ENCODE measurements around the gene CYP11A1. TPM values are rescaled to one million over a fixed set of nuclear protein-coding genes. Genes with fewer than 3 reads are reported as not detected.

Gene CYP11A1
- total RNA-seq, 1 donor, result 0.86 TPM

GRCh38 chr15:74307827-74308811, 59.3 kb downstream of the CYP11A1 start:
- H3K4me3 ChIP-seq (ENCODE audit: low read depth, low read length), result no peak overlapping the region
- TF ChIP-seq CTCF (IDR thresholded peaks at IDR 0.05; ENCODE audit: insufficient read depth, low read depth, low read length), result peak; percentile 81
- peak; percentile 64 for DNase-seq (ENCODE audit: low read depth)

GRCh38 chr15:74306781-74307217, 60.6 kb downstream of the CYP11A1 start:
- no peak overlapping the region for H3K4me3 ChIP-seq (ENCODE audit: low read depth, low read length)
- TF ChIP-seq CTCF (IDR thresholded peaks at IDR 0.05; ENCODE audit: insufficient read depth, low read depth, low read length), result no peak
- DNase-seq (ENCODE audit: low read depth), result no peak

GRCh38 chr15:74305687-74306086, 61.8 kb downstream of the CYP11A1 start:
- DNase-seq (ENCODE audit: low read depth), result no peak
- TF ChIP-seq CTCF (IDR thresholded peaks at IDR 0.05; ENCODE audit: insufficient read depth, low read depth, low read length), result no peak

GRCh38 chr15:74304431-74304830, 63.0 kb downstream of the CYP11A1 start:
- H3K4me3 ChIP-seq (ENCODE audit: low read depth, low read length), result no peak overlapping the region
- DNase-seq (ENCODE audit: low read depth), result no peak
- no peak for TF ChIP-seq CTCF (IDR thresholded peaks at IDR 0.05; ENCODE audit: insufficient read depth, low read depth, low read length)

More at GRCh38 chr15:74305687-74306086, 61.8 kb downstream of the CYP11A1 start:
- H3K4me3 ChIP-seq (ENCODE audit: low read depth, low read length), result no peak overlapping the region

GRCh38 chr15:74303741-74304309, 63.6 kb downstream of the CYP11A1 start:
- TF ChIP-seq CTCF (IDR thresholded peaks at IDR 0.05; ENCODE audit: insufficient read depth, low read depth, low read length), result no peak
- DNase-seq (ENCODE audit: low read depth), result no peak
- H3K4me3 ChIP-seq (ENCODE audit: low read depth, low read length), result no peak overlapping the region

GRCh38 chr15:74302821-74303359, 64.6 kb downstream of the CYP11A1 start:
- TF ChIP-seq CTCF (IDR thresholded peaks at IDR 0.05; ENCODE audit: insufficient read depth, low read depth, low read length), result peak; percentile 64
- peak; percentile 37 for DNase-seq (ENCODE audit: low read depth)
- H3K4me3 ChIP-seq (ENCODE audit: low read depth, low read length), result no peak overlapping the region

Measured in fibroblast of villous mesenchyme (primary cell).